ENCODE results near the gene CYP4F22.

GRCh38 chr19:15562861-15563260, 54.5 kb downstream of the CYP4F22 start:
- no peak for TF ChIP-seq POLR2AphosphoS5 (IDR thresholded peaks at IDR 0.05)
- no peak for TF ChIP-seq CTCF (IDR thresholded peaks at IDR 0.05)
- TF ChIP-seq POLR2A (IDR thresholded peaks at IDR 0.05) = no peak
- no peak for TF ChIP-seq EP300 (IDR thresholded peaks at IDR 0.05)
